A549 (cell line): Measurements from ENCODE around the gene AMIGO1.
"Not testable (repeated sequence)": the region's sequence is repeated elsewhere in the genome, so short reads cannot be mapped to it uniquely, and the experiment has no call there.

ENCODE experiments used
- CBX8 ChIP-seq: fragments of 200-600 bp; sonication (generic); IDR thresholded peaks from 2 replicates; pipeline ENCODE4 v1.6.1; 2016
- CHD2 ChIP-seq: fragments of 150-350 bp; IDR thresholded peaks from 2 replicates; pipeline ENCODE4 v1.6.1; 2014; ENCODE audit warnings: low read length; ENCODE audit not compliant: partially characterized antibody
- CTCF ChIP-seq: fragments of >200 bp; sonication (Bioruptor Twin); formaldehyde crosslinking; IDR thresholded peaks from 3 replicates; pipeline ENCODE4 v1.5.1; 2016
- EP300 ChIP-seq, 2 experiments: fragments of >200 bp; sonication (Bioruptor Twin); formaldehyde crosslinking; IDR thresholded peaks; 2 replicates in 1 of 2; 3 replicates in 1 of 2; pipeline ENCODE4 v1.6.1; 2016 to 2017
- MAX ChIP-seq: IDR thresholded peaks from 2 replicates; pipeline ENCODE4 v1.6.1; 2012
- POLR2A ChIP-seq: IDR thresholded peaks from 2 replicates; pipeline ENCODE4 v1.6.1; 2012; ENCODE audit warnings: mild to moderate bottlenecking, low read length
- RAD21 ChIP-seq, 2 experiments: fragments of >200 bp in 1 of 2; sonication (Bioruptor Twin) in 1 of 2; formaldehyde crosslinking in 1 of 2; IDR thresholded peaks in 1 of 2; conservative IDR thresholded peaks in 1 of 2; 2 replicates in 1 of 2; 3 replicates in 1 of 2; pipeline ENCODE4 v1.6.1; 2012 to 2018; ENCODE audit warnings: inconsistent platforms in 1 of 2
- SMC3 ChIP-seq: fragments of >200 bp; sonication (Bioruptor Twin); formaldehyde crosslinking; IDR thresholded peaks from 3 replicates; pipeline ENCODE4 v1.6.1; 2018; ENCODE audit warnings: inconsistent platforms
- USF2 ChIP-seq: fragments of 450-650 bp; IDR thresholded peaks from 2 replicates; pipeline ENCODE4 v1.6.1; 2014; ENCODE audit warnings: antibody characterized with exemption

- not testable (repeated sequence) for TF ChIP-seq RAD21 (conservative IDR thresholded peaks at IDR 0.05 in 1 of 2, IDR thresholded peaks at IDR 0.05 in 1 of 2); MAX; CTCF; SMC3; POLR2A; CBX8; CHD2; USF2; EP300 (IDR thresholded peaks at IDR 0.05)
Observed at GRCh38 chr1:109473284-109474057, 36.1 kb downstream of the AMIGO1 start.
